Breast epithelium (tissue), 3 donors: ENCODE data around the gene ADORA3.

ENCODE experiments used
- POLR2A ChIP-seq: fragments of 450-650 bp; IDR thresholded peaks from one replicate; pipeline ENCODE4 v1.6.1; 2016; ENCODE audit warnings: antibody characterized with exemption, mild to moderate bottlenecking, moderate library complexity
- POLR2AphosphoS5 ChIP-seq, 3 donors: sonication (generic); formaldehyde crosslinking; IDR thresholded peaks; one replicate each; pipeline ENCODE4 v1.6.1; 2017; ENCODE audit warnings: antibody characterized with exemption in 3 of 3
- TF ChIP-seq, protein P1 (sequence below), 3 donors: fragments of 450-650 bp; IDR thresholded peaks; one replicate each; pipeline ENCODE4 v1.5.1; 2016 to 2017; ENCODE audit warnings: antibody characterized with exemption in 3 of 3, mild to moderate bottlenecking in 3 of 3, moderate library complexity in 3 of 3

DNA sequence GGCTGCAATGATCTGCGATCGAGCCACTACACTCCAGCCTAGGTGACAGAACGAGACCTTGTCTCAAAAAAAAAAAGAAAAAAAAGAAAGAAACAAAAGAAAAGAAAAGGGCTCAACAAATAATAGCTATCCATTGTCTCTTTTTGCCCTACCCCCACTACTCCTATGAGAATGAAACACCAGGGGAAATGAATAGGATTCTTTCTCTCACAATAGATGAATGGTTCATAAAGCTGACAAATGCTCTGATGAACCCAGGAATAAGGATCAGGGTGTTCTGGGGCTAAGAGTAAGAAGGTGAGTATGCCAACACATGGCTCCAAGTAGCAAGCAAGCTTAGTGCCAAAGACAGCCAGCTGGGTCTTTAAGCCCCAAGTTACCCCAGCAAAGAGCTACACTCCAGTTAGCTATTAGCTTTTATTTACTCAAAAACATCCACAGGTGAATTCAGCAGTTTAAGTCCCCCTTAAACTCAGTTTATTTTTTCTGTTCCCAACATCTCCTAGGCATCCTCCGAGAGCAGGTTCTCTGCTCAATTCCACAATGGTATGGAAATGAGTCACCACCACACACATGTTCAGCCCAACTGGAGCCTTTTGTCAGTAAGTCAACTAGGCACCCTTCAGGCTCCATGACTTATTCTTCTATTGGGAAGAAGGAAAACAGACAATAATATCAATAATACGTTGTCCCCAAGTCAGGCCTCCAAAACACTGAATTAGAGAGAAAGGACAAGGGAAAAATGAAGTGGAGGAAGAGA lies 4.2 kb downstream of the ADORA3 start:
- TF ChIP-seq, protein P1, sequence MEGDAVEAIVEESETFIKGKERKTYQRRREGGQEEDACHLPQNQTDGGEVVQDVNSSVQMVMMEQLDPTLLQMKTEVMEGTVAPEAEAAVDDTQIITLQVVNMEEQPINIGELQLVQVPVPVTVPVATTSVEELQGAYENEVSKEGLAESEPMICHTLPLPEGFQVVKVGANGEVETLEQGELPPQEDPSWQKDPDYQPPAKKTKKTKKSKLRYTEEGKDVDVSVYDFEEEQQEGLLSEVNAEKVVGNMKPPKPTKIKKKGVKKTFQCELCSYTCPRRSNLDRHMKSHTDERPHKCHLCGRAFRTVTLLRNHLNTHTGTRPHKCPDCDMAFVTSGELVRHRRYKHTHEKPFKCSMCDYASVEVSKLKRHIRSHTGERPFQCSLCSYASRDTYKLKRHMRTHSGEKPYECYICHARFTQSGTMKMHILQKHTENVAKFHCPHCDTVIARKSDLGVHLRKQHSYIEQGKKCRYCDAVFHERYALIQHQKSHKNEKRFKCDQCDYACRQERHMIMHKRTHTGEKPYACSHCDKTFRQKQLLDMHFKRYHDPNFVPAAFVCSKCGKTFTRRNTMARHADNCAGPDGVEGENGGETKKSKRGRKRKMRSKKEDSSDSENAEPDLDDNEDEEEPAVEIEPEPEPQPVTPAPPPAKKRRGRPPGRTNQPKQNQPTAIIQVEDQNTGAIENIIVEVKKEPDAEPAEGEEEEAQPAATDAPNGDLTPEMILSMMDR (IDR thresholded peaks at IDR 0.05): no peak
- TF ChIP-seq POLR2AphosphoS5 (IDR thresholded peaks at IDR 0.05) (no peak), POLR2A (no peak)
